Measurements from ENCODE around the gene CSNK1D.

CSNK1D gene

GRCh38 chr17:82249896-82250581 is 23.5 kb downstream of the CSNK1D start:
- no peak for DNase-seq (ENCODE audit: low spot score)

- DNase-seq (ENCODE audit: low spot score) = no peak
Observed at GRCh38 chr17:82248815-82249674, 24.5 kb downstream of the CSNK1D start.

GRCh38 chr17:82247856-82248671 is 25.4 kb downstream of the CSNK1D start:
- no peak for DNase-seq (ENCODE audit: low spot score)

GRCh38 chr17:82247182-82247823 is 26.2 kb downstream of the CSNK1D start:
- DNase-seq (ENCODE audit: low spot score) = no peak

- DNase-seq (ENCODE audit: low spot score) = no peak
Observed at GRCh38 chr17:82246365-82247181, 26.9 kb downstream of the CSNK1D start.

GRCh38 chr17:82246040-82246364 is 27.5 kb downstream of the CSNK1D start:
- no peak for DNase-seq (ENCODE audit: low spot score)

GRCh38 chr17:82245134-82246039 is 28.1 kb downstream of the CSNK1D start:
- no peak for DNase-seq (ENCODE audit: low spot score)

GRCh38 chr17:82244413-82245133 is 28.9 kb downstream of the CSNK1D start:
- peak; percentile 65 for DNase-seq (ENCODE audit: low spot score)

GRCh38 chr17:82243648-82244412 is 29.7 kb downstream of the CSNK1D start:
- DNase-seq (ENCODE audit: low spot score) = no peak

- DNase-seq (ENCODE audit: low spot score) = no peak
Observed at GRCh38 chr17:82242977-82243647, 30.4 kb downstream of the CSNK1D start.

GRCh38 chr17:82242698-82242976 is 30.9 kb downstream of the CSNK1D start:
- DNase-seq (ENCODE audit: low spot score) = no peak

- no peak for DNase-seq (ENCODE audit: low spot score)
Observed at GRCh38 chr17:82241926-82242697, 31.4 kb downstream of the CSNK1D start.

GRCh38 chr17:82241183-82241925 is 32.1 kb downstream of the CSNK1D start:
- no peak for DNase-seq (ENCODE audit: low spot score)

- no peak for DNase-seq (ENCODE audit: low spot score)
Observed at GRCh38 chr17:82240506-82241182, 32.9 kb downstream of the CSNK1D start.

GRCh38 chr17:82239926-82240505 is 33.5 kb downstream of the CSNK1D start:
- DNase-seq (ENCODE audit: low spot score) = no peak

- DNase-seq (ENCODE audit: low spot score) = no peak
Observed at GRCh38 chr17:82239401-82239925, 34.0 kb downstream of the CSNK1D start.

All from HuH-7.5 (cell line).